Naive B cell (primary cell): ENCODE measurements around the gene BRIP1. TPM values are rescaled to one million over a fixed set of nuclear protein-coding genes. Genes with fewer than 3 reads are reported as not detected.

ENCODE experiments used
- ATAC-seq, 2 donors: fragments of 150-1000 bp; cut with Tn5 transposase; 2 replicates each; pipeline ENCODE4 v1.10.0; 2021; ENCODE audit warnings: low read depth in 2 of 2, mild to moderate bottlenecking in 2 of 2, moderate library complexity in 2 of 2
- DNase-seq: peaks from one replicate; pipeline ENCODE4 v3.0.0; 2022
- H3K27ac Mint-ChIP-seq, 6 donors: one replicate each; pipeline ENCODE4 v1.8.0; 2020 to 2022; ENCODE audit warnings: mild to moderate bottlenecking in 6 of 6, mixed read lengths in 6 of 6, moderate library complexity in 5 of 6, inconsistent platforms in 2 of 6
- H3K27me3 Mint-ChIP-seq, 3 donors: one replicate each; pipeline ENCODE4 v1.8.0; 2021 to 2022; ENCODE audit warnings: mixed read lengths in 3 of 3, mild to moderate bottlenecking in 1 of 3
- H3K36me3 Mint-ChIP-seq, 2 donors: one replicate each; pipeline ENCODE4 v1.8.0; 2020 to 2022; ENCODE audit warnings: mixed read lengths in 2 of 2, inconsistent platforms in 1 of 2, mild to moderate bottlenecking in 1 of 2
- H3K4me1 Mint-ChIP-seq, 3 donors: one replicate each; pipeline ENCODE4 v1.8.0; 2020 to 2022; ENCODE audit warnings: mixed read lengths in 3 of 3, inconsistent platforms in 1 of 3, mild to moderate bottlenecking in 1 of 3, moderate library complexity in 1 of 3
- H3K4me3 Mint-ChIP-seq, 8 donors: one replicate each; pipeline ENCODE4 v1.8.0; 2020 to 2022; ENCODE audit warnings: mild to moderate bottlenecking in 8 of 8, mixed read lengths in 8 of 8, moderate library complexity in 8 of 8, inconsistent platforms in 2 of 8
- H3K9me3 Mint-ChIP-seq, 7 donors: one replicate each; pipeline ENCODE4 v1.8.0; 2020 to 2022; ENCODE audit warnings: mixed read lengths in 7 of 7, mild to moderate bottlenecking in 5 of 7, inconsistent platforms in 2 of 7, moderate library complexity in 1 of 7
- polyA plus RNA-seq, 6 donors: library from polyadenylated mRNA; unstranded; fragments of 300-500 nt; fragmentation: Illumina TruSeq; gene quantifications; one replicate each; pipeline ENCODE4 v1.2.3, GENCODE V29; 2021; ENCODE audit warnings: low read depth in 6 of 6

The BRIP1 gene
- polyA plus RNA-seq, 6 donors from 2014 or later: 0.29 to 1.1 (median 0.44) TPM; not detected in 1

DNA sequence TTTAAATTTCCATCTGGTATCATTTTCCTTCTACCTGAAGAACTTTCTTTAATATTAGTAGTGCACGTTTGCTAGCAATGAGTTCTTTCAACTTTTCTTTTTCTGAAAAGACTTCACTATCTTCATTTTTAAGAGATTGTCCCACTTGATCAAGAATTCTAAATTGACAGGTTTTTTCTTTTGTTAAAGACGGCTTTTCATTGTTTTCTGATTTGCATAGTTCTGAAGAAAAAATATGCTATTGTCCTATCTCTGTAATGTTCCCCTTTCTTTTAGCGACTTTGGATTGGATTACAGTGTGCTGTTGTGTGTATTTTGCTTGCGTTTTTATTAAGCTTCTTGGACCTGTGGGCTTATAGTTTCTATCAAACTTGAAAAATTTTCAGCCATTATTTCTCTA lies 146.0 kb downstream of the BRIP1 start:
- no peak overlapping the region for H3K4me3 Mint-ChIP-seq

GRCh38 chr17:61716225-61716829 lies 147.0 kb downstream of the BRIP1 start:
- H3K27ac Mint-ChIP-seq: no peak overlapping the region
- H3K36me3 Mint-ChIP-seq: peaks cover 15 to 17% of the 10 kb centered on the region in 2 donors
- H3K9me3 Mint-ChIP-seq: peaks cover 2 to 29% (median 24%) of the 10 kb centered on the region in 7 donors
- no peak for ATAC-seq
- no peak overlapping the region for H3K4me3 Mint-ChIP-seq
- no peaks in the 10 kb centered on the region for H3K27me3 Mint-ChIP-seq
- DNase-seq: no peak
- H3K4me1 Mint-ChIP-seq: no peaks in the 10 kb centered on the region

More for the DNA sequence above, 146.0 kb downstream of the BRIP1 start:
- H3K27me3 Mint-ChIP-seq: no peaks in the 10 kb centered on the region
- peaks cover 2 to 29% (median 24%) of the 10 kb centered on the region in 7 donors for H3K9me3 Mint-ChIP-seq
- H3K36me3 Mint-ChIP-seq: peaks cover 15 to 17% of the 10 kb centered on the region in 2 donors
- DNase-seq (no peak), ATAC-seq (no peak)
- no peaks in the 10 kb centered on the region for H3K4me1 Mint-ChIP-seq
- no peak overlapping the region for H3K27ac Mint-ChIP-seq

DNA sequence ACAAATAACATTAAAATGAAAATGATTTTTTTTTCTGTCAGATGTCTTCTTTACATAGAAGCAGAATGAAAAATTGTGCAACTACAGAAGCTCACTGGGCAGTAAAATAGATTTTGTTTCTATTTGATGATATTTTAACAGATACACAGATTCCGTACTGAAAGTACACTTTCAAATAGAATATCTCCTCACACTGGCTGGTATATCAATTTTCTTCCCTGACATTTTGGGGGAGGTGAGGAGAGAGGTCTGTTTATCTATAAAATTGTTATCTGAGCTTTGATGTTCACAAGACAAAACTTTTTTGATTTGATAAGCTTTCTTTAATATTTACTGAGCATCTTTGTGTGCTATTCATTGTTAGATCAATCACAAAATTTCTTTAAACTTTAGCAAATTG lies 148.0 kb downstream of the BRIP1 start:
- no peaks in the 10 kb centered on the region for H3K27me3 Mint-ChIP-seq
- H3K27ac Mint-ChIP-seq: no peak overlapping the region
- H3K9me3 Mint-ChIP-seq: peaks cover 2 to 29% (median 24%) of the 10 kb centered on the region in 7 donors
- peaks cover 15 to 17% of the 10 kb centered on the region in 2 donors for H3K36me3 Mint-ChIP-seq
- ATAC-seq: no peak
- no peak for DNase-seq
- no peaks in the 10 kb centered on the region for H3K4me1 Mint-ChIP-seq
- H3K4me3 Mint-ChIP-seq: no peak overlapping the region

DNA sequence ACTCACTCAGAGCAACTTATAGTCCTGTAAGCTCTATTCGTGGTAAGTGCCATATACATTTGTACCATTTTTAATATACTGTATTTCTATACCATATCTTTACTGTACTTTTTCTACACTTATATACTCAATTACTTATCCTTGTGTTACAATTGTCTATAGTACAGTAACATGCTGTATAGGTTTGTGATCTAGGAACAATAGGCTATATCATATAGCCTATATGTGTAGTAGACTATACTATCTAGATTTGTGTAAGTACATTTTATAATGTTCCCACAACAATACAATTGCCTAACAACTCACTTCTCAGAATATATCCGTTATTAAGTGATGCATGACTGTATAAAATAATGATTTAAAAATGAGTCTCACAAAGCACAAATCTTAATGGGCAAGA lies 149.0 kb downstream of the BRIP1 start:
- Mint-ChIP-seq H3K9me3 (peaks cover 2 to 29% (median 24%) of the 10 kb centered on the region in 7 donors), H3K4me3 (no peak overlapping the region), H3K4me1 (no peaks in the 10 kb centered on the region), H3K27me3 (no peaks in the 10 kb centered on the region), H3K36me3 (peaks cover 15 to 17% of the 10 kb centered on the region in 2 donors), H3K27ac (no peak overlapping the region)
- DNase-seq (no peak), ATAC-seq (no peak)

DNA sequence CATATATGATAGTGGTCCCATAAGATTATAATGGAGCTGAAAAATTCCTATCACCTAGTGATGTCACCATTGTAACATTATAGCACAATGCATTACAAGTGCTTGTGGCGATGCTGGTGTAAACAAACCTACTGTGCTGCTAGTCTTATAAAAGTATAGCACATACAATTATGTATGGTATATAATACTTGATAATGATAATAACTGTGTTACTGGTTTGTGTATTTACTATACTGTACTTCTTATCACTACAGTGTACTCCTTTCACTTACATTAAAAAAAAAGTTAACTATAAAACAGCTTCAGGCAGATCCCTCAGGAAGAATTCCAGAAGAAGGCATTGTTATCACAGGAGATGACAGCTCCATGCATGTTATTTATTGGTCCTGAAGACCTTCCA lies 150.3 kb downstream of the BRIP1 start:
- Mint-ChIP-seq H3K27me3 (no peaks in the 10 kb centered on the region), H3K27ac (no peak overlapping the region), H3K4me1 (no peaks in the 10 kb centered on the region), H3K4me3 (no peak overlapping the region), H3K36me3 (peaks cover 9 to 14% of the 10 kb centered on the region in 2 donors), H3K9me3 (peaks cover 2 to 21% (median 16%) of the 10 kb centered on the region in 7 donors)
- no peak for DNase-seq
- no peak for ATAC-seq

DNA sequence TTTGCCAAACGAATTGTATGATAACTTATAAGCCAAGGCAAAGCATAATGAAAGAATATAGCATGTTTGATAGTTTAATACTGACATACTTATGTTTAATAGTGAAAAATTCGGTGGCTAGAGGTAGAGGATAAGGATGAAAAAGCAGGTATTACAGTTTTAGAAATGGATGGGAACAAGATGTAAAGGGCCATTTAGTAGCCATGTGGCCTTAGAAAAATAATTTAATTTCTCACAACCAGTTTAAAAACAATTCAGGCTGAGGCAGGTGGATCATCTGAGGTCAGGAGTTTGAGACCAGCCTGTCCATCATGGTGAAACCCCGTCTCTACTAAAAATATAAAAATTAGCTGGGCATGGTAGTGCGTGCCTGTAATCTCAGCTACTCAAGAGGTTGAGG lies 152.8 kb downstream of the BRIP1 start:
- DNase-seq (no peak), ATAC-seq (no peak)
- H3K4me1 Mint-ChIP-seq: no peaks in the 10 kb centered on the region
- H3K27ac Mint-ChIP-seq: peak overlapping the region in 1 of 6 donors; percentile 26
- peak overlapping the region in 1 of 8 donors; percentile 24 for H3K4me3 Mint-ChIP-seq
- H3K27me3 Mint-ChIP-seq: no peaks in the 10 kb centered on the region
- H3K36me3 Mint-ChIP-seq: no peaks in the 10 kb centered on the region
- H3K9me3 Mint-ChIP-seq: peaks cover 0 to 5% (median 0%) of the 10 kb centered on the region in 7 donors

- Mint-ChIP-seq H3K4me1 (no peaks in the 10 kb centered on the region), H3K27ac (no peak overlapping the region), H3K4me3 (no peak overlapping the region), H3K9me3 (peaks cover 0 to 5% (median 0%) of the 10 kb centered on the region in 7 donors), H3K36me3 (no peaks in the 10 kb centered on the region), H3K27me3 (no peaks in the 10 kb centered on the region)
- ATAC-seq (no peak), DNase-seq (no peak)
Measured at GRCh38 chr17:61709567-61709966, 153.8 kb downstream of the BRIP1 start.

DNA sequence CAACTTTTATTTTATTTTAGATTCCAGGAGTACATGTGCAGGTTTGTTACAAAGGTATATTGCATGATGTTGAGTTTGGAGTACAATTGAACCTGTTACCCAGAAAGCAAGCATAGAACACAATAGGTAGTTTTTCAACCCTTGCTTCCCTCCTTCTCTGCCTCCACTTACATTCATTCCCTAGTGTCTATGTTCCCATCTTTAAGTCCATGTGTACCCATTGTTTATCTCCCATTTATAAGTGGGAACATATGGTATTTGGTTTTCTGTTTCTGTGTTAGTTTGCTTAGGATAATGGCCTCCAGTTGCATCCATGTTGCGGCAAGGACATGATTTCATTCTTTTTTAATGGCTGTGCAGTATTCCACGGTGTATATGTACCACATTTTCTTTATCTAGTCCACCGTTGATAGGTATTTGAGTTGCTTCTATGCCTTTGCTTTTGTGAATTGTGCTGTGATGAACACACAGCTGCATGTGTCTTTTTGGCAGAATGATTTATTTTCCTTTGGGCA lies 158.3 kb downstream of the BRIP1 start:
- ATAC-seq (no peak), DNase-seq (no peak)
- Mint-ChIP-seq H3K4me3 (no peak overlapping the region), H3K4me1 (no peaks in the 10 kb centered on the region), H3K9me3 (peaks cover 12 to 49% (median 32%) of the 10 kb centered on the region in 7 donors), H3K27me3 (no peaks in the 10 kb centered on the region), H3K36me3 (peaks cover 5 to 11% of the 10 kb centered on the region in 2 donors), H3K27ac (no peak overlapping the region)

DNA sequence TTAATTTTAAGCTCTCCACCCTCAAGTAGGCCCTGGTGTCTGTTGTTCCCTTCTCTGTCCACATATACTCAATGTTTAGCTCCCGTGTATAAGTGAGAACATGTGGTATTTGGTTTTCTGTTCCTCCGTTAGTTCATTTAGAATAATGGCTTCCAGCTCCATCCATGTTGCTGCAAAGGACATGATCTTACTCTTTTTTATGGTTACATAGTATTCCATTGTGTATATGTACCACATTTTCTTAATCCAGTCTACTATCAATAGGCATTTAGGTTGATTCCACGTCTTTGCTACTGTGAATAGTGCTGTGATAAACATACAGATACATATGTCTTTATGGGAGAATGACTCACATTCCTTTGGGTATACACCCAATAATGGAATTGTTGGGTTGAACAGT lies 160.9 kb downstream of the BRIP1 start:
- no peak overlapping the region for H3K27ac Mint-ChIP-seq
- no peak for DNase-seq
- H3K36me3 Mint-ChIP-seq: peaks cover 5 to 19% of the 10 kb centered on the region in 2 donors
- no peaks in the 10 kb centered on the region for H3K4me1 Mint-ChIP-seq
- ATAC-seq: no peak
- no peaks in the 10 kb centered on the region for H3K27me3 Mint-ChIP-seq
- H3K4me3 Mint-ChIP-seq: peak overlapping the region in 1 of 8 donors; percentile 18
- H3K9me3 Mint-ChIP-seq: peaks cover 13 to 70% (median 51%) of the 10 kb centered on the region in 7 donors

DNA sequence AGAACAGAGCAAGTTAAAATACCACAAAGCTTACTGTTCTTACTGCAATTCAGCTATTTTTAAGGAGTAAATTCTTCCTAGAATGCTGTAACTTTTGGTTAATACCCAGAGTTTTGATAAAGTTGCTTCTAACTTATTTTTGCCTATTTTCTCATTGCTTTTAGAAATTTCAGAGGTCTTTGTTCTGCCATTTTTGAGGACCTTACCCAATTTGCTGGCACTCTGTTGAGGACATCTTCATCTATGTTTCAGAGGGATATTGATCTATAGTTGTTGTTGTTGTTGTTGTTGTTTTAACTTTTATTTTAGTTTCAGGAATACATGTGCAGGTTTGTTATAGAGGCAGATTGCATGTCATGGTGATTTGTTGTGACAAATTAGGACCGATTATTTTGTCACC lies 161.3 kb downstream of the BRIP1 start:
- peaks cover 13 to 71% (median 53%) of the 10 kb centered on the region in 7 donors for H3K9me3 Mint-ChIP-seq
- ATAC-seq (no peak), DNase-seq (no peak)
- H3K27me3 Mint-ChIP-seq: no peaks in the 10 kb centered on the region
- H3K4me1 Mint-ChIP-seq: no peaks in the 10 kb centered on the region
- peaks cover 5 to 19% of the 10 kb centered on the region in 2 donors for H3K36me3 Mint-ChIP-seq
- H3K4me3 Mint-ChIP-seq: no peak overlapping the region
- no peak overlapping the region for H3K27ac Mint-ChIP-seq

- H3K9me3 Mint-ChIP-seq: peaks cover 13 to 74% (median 53%) of the 10 kb centered on the region in 7 donors
- no peak overlapping the region for H3K27ac Mint-ChIP-seq
- no peaks in the 10 kb centered on the region for H3K4me1 Mint-ChIP-seq
- DNase-seq (no peak), ATAC-seq (no peak)
- H3K36me3 Mint-ChIP-seq: peaks cover 5 to 19% of the 10 kb centered on the region in 2 donors
- H3K4me3 Mint-ChIP-seq: no peak overlapping the region
- H3K27me3 Mint-ChIP-seq: no peaks in the 10 kb centered on the region
Measured at GRCh38 chr17:61701334-61701733, 162.0 kb downstream of the BRIP1 start.

GRCh38 chr17:61700252-61700651 lies 163.1 kb downstream of the BRIP1 start:
- Mint-ChIP-seq H3K4me3 (no peak overlapping the region), H3K4me1 (no peaks in the 10 kb centered on the region), H3K27ac (no peak overlapping the region), H3K9me3 (peaks cover 13 to 78% (median 53%) of the 10 kb centered on the region in 7 donors), H3K27me3 (no peaks in the 10 kb centered on the region), H3K36me3 (peaks cover 5 to 19% of the 10 kb centered on the region in 2 donors)
- DNase-seq (no peak), ATAC-seq (no peak)

GRCh38 chr17:61699694-61700093 lies 163.6 kb downstream of the BRIP1 start:
- Mint-ChIP-seq H3K36me3 (peaks cover 5 to 19% of the 10 kb centered on the region in 2 donors), H3K4me3 (no peak overlapping the region), H3K4me1 (no peaks in the 10 kb centered on the region), H3K9me3 (peaks cover 13 to 82% (median 56%) of the 10 kb centered on the region in 7 donors), H3K27me3 (no peaks in the 10 kb centered on the region), H3K27ac (no peak overlapping the region)
- no peak for ATAC-seq
- no peak for DNase-seq

GRCh38 chr17:61699032-61699431 lies 164.3 kb downstream of the BRIP1 start:
- DNase-seq: no peak
- H3K27me3 Mint-ChIP-seq: no peaks in the 10 kb centered on the region
- no peak for ATAC-seq
- H3K4me3 Mint-ChIP-seq: no peak overlapping the region
- peaks cover 13 to 79% (median 54%) of the 10 kb centered on the region in 7 donors for H3K9me3 Mint-ChIP-seq
- H3K4me1 Mint-ChIP-seq: no peaks in the 10 kb centered on the region
- no peak overlapping the region for H3K27ac Mint-ChIP-seq
- peaks cover 5 to 19% of the 10 kb centered on the region in 2 donors for H3K36me3 Mint-ChIP-seq
